Progenitor cell of endocrine pancreas (in vitro differentiated cells): ENCODE results near the gene SLC28A1. TPM values are rescaled to one million over a fixed set of nuclear protein-coding genes. Genes with fewer than 3 reads are reported as not detected.
"Not testable (repeated sequence)": the region's sequence is repeated elsewhere in the genome, so short reads cannot be mapped to it uniquely, and the experiment has no call there.

Experiments used
- DNase-seq: peaks from one replicate; pipeline ENCODE4 v3.0.0; 2021; ENCODE audit warnings: low spot score; ENCODE audit not compliant: unreplicated experiment
- H3K27ac Mint-ChIP-seq: 2 replicates; pipeline ENCODE4 v1.8.0; 2021; ENCODE audit warnings: mild to moderate bottlenecking, moderate library complexity, mixed read lengths
- H3K27me3 Mint-ChIP-seq: 2 replicates; pipeline ENCODE4 v1.8.0; 2021; ENCODE audit warnings: mixed read lengths
- H3K36me3 Mint-ChIP-seq: 2 replicates; pipeline ENCODE4 v1.8.0; 2022; ENCODE audit warnings: mixed read lengths; ENCODE audit not compliant: insufficient read depth
- H3K4me1 Mint-ChIP-seq: 2 replicates; pipeline ENCODE4 v1.8.0; 2021; ENCODE audit warnings: low read depth, mixed read lengths
- H3K4me3 Mint-ChIP-seq: 2 replicates; pipeline ENCODE4 v1.8.0; 2021; ENCODE audit warnings: low read depth, mild to moderate bottlenecking, moderate library complexity, mixed read lengths
- H3K9me3 Mint-ChIP-seq: 2 replicates; pipeline ENCODE4 v1.8.0; 2021; ENCODE audit warnings: low read depth, mixed read lengths
- CTCF ChIP-seq: fragments of 200-600 bp; sonication (generic); IDR thresholded peaks from one replicate; pipeline ENCODE4 v1.5.0; 2021; ENCODE audit warnings: antibody characterized with exemption, mild to moderate bottlenecking; ENCODE audit not compliant: unreplicated experiment
- total RNA-seq: library from RNA; stranded (reverse); gene quantifications from 2 replicates; pipeline ENCODE4 v1.2.1, GENCODE V29; 2021

Gene SLC28A1
- total RNA-seq, 1 donor from 2014 or later, result not detected

GRCh38 chr15:84873997-84874396, 10.5 kb upstream of the SLC28A1 start:
- no peak for TF ChIP-seq CTCF
- Mint-ChIP-seq H3K4me3 (no peak overlapping the region), H3K9me3 (no peaks in the 10 kb centered on the region), H3K4me1 (peaks cover 11% of the 10 kb centered on the region), H3K36me3 (peaks cover 5% of the 10 kb centered on the region), H3K27me3 (no peaks in the 10 kb centered on the region), H3K27ac (no peak overlapping the region)
- no peak for DNase-seq

GRCh38 chr15:84874981-84875699, 9.3 kb upstream of the SLC28A1 start:
- no peak overlapping the region for H3K4me3 Mint-ChIP-seq
- H3K27ac Mint-ChIP-seq, result no peak overlapping the region

GRCh38 chr15:84876269-84876668, 8.2 kb upstream of the SLC28A1 start:
- H3K27ac Mint-ChIP-seq, result no peak overlapping the region
- TF ChIP-seq CTCF, result no peak
- peaks cover 11% of the 10 kb centered on the region for H3K4me1 Mint-ChIP-seq
- H3K4me3 Mint-ChIP-seq, result no peak overlapping the region
- DNase-seq, result no peak
- H3K27me3 Mint-ChIP-seq, result peaks cover 6% of the 10 kb centered on the region
- no peaks in the 10 kb centered on the region for H3K36me3 Mint-ChIP-seq
- no peaks in the 10 kb centered on the region for H3K9me3 Mint-ChIP-seq

More at GRCh38 chr15:84874981-84875699, 9.3 kb upstream of the SLC28A1 start:
- no peaks in the 10 kb centered on the region for H3K9me3 Mint-ChIP-seq
- peaks cover 11% of the 10 kb centered on the region for H3K4me1 Mint-ChIP-seq
- H3K27me3 Mint-ChIP-seq, result peaks cover 6% of the 10 kb centered on the region
- TF ChIP-seq CTCF, result no peak
- H3K36me3 Mint-ChIP-seq, result peaks cover 2% of the 10 kb centered on the region
- no peak for DNase-seq

- not testable (repeated sequence) for H3K9me3 Mint-ChIP-seq, DNase-seq, H3K27me3 Mint-ChIP-seq, H3K27ac Mint-ChIP-seq, H3K36me3 Mint-ChIP-seq, H3K4me3 Mint-ChIP-seq
- H3K4me1 Mint-ChIP-seq, result peaks cover 11% of the 10 kb centered on the region
Measured at GRCh38 chr15:84877701-84878100, 6.8 kb upstream of the SLC28A1 start.

GRCh38 chr15:84878504-84878903, 6.0 kb upstream of the SLC28A1 start:
- peak overlapping the region; percentile 88 for H3K27ac Mint-ChIP-seq
- H3K27me3 Mint-ChIP-seq, result peaks cover 6% of the 10 kb centered on the region
- no peaks in the 10 kb centered on the region for H3K9me3 Mint-ChIP-seq
- H3K36me3 Mint-ChIP-seq, result no peaks in the 10 kb centered on the region
- DNase-seq, result no peak
- H3K4me1 Mint-ChIP-seq, result peaks cover 14% of the 10 kb centered on the region
- TF ChIP-seq CTCF, result peak; percentile 35
- no peak overlapping the region for H3K4me3 Mint-ChIP-seq
